ENCODE data around the gene FANCC. TPM values are rescaled to one million over a fixed set of nuclear protein-coding genes. Genes with fewer than 3 reads are reported as not detected.

The FANCC gene
- total RNA-seq, 2 experiments from 2014 or later, result 5.7 to 6.3 TPM

GRCh38 chr9:95268681-95269080 is 48.8 kb downstream of the FANCC start:
- Mint-ChIP-seq H3K4me3 (no peak overlapping the region), H3K27ac (no peak overlapping the region), H3K36me3 (ENCODE audit: low read depth) (no peaks in the 10 kb centered on the region), H3K4me1 (ENCODE audit: low read depth) (peaks cover 28% of the 10 kb centered on the region), H3K27me3 (no peaks in the 10 kb centered on the region), H3K9me3 (no peaks in the 10 kb centered on the region)
- no peaks in the 10 kb centered on the region for H3K36me3 ChIP-seq (ENCODE audit: insufficient read depth, low read length)
- TF ChIP-seq, protein P1, sequence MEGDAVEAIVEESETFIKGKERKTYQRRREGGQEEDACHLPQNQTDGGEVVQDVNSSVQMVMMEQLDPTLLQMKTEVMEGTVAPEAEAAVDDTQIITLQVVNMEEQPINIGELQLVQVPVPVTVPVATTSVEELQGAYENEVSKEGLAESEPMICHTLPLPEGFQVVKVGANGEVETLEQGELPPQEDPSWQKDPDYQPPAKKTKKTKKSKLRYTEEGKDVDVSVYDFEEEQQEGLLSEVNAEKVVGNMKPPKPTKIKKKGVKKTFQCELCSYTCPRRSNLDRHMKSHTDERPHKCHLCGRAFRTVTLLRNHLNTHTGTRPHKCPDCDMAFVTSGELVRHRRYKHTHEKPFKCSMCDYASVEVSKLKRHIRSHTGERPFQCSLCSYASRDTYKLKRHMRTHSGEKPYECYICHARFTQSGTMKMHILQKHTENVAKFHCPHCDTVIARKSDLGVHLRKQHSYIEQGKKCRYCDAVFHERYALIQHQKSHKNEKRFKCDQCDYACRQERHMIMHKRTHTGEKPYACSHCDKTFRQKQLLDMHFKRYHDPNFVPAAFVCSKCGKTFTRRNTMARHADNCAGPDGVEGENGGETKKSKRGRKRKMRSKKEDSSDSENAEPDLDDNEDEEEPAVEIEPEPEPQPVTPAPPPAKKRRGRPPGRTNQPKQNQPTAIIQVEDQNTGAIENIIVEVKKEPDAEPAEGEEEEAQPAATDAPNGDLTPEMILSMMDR (IDR thresholded peaks at IDR 0.05), result peak; percentile 17
- no peaks in the 10 kb centered on the region for H3K27me3 ChIP-seq (ENCODE audit: control insufficient read depth in 1 of 2, insufficient read depth in 2 of 2, low read length in 2 of 2)
- DNase-seq, result no peak
- H3K27ac ChIP-seq (ENCODE audit: low read depth in 1 of 2, low read length in 2 of 2), result no peak overlapping the region
- H3K9me3 ChIP-seq (ENCODE audit: control insufficient read depth in 1 of 2, insufficient read depth in 1 of 2, low read length in 2 of 2), result no peaks in the 10 kb centered on the region
- peaks cover 2% of the 10 kb centered on the region for H3K4me1 ChIP-seq (ENCODE audit: insufficient read depth, low read length)
- POLR2A ChIA-PET, result no interaction called here
- intact Hi-C loops (cut with DNase I, micrococcal nuclease), result loop anchor here in 1 of 2 experiments (10.0 kb wide), 2 partner anchors 946 to 1046 kb away; no protein-coding TSS in a partner anchor
- H3K4me3 ChIP-seq (ENCODE audit: low read length), result no peak overlapping the region
- CTCF ChIA-PET, result no interaction called here
- no peak for ATAC-seq (ENCODE audit: poor library complexity)

GRCh38 chr9:95266649-95267048 is 50.9 kb downstream of the FANCC start:
- Mint-ChIP-seq H3K4me1 (ENCODE audit: low read depth) (peaks cover 23% of the 10 kb centered on the region), H3K9me3 (no peaks in the 10 kb centered on the region), H3K27me3 (no peaks in the 10 kb centered on the region), H3K27ac (no peak overlapping the region), H3K4me3 (no peak overlapping the region), H3K36me3 (ENCODE audit: low read depth) (no peaks in the 10 kb centered on the region)
- POLR2A ChIA-PET, result interaction anchor here (1.0 kb wide), 1 partner anchor 9 kb away, joined by 4 read pairs; no protein-coding TSS in a partner anchor
- Histone ChIP-seq H3K4me3 (ENCODE audit: low read length) (no peak overlapping the region), H3K27me3 (ENCODE audit: control insufficient read depth in 1 of 2, insufficient read depth in 2 of 2, low read length in 2 of 2) (no peaks in the 10 kb centered on the region), H3K9me3 (ENCODE audit: control insufficient read depth in 1 of 2, insufficient read depth in 1 of 2, low read length in 2 of 2) (no peaks in the 10 kb centered on the region), H3K36me3 (ENCODE audit: insufficient read depth, low read length) (no peaks in the 10 kb centered on the region), H3K4me1 (ENCODE audit: insufficient read depth, low read length) (peaks cover 2% of the 10 kb centered on the region), H3K27ac (ENCODE audit: low read depth in 1 of 2, low read length in 2 of 2) (no peak overlapping the region)
- ATAC-seq (ENCODE audit: poor library complexity), result no peak
- TF ChIP-seq, protein P1 (IDR thresholded peaks at IDR 0.05), result no peak
- CTCF ChIA-PET, result no interaction called here
- intact Hi-C loops (cut with DNase I, micrococcal nuclease), result loop anchor here in 1 of 2 experiments (10.0 kb wide), 2 partner anchors 948 to 1048 kb away; no protein-coding TSS in a partner anchor
- DNase-seq, result no peak

DNA sequence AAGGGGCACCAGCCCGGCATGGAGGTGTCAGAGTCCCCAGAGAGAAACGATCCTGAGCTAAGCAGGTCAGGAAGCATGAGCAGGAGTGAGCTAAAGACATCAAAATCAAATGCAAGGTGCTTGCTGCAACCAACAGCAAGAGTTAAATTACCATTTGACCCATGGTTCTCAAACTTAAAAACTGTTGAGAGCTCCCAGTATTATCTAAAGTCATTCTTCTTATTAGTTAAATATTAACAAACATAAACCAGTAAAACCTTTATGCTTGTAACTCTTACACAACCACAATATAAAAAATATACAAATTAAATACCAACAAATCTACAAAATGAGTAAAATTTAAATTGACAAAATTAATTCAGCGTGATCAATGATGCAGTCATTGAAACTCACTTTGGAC is 51.5 kb downstream of the FANCC start:
- H3K4me1 ChIP-seq (ENCODE audit: insufficient read depth, low read length), result peaks cover 2% of the 10 kb centered on the region
- H3K27ac Mint-ChIP-seq, result no peak overlapping the region
- ATAC-seq (ENCODE audit: poor library complexity) (no peak), DNase-seq (no peak)
- ChIA-PET POLR2A (interaction anchor here (1.0 kb wide), 1 partner anchor 10 kb away, joined by 4 read pairs; no protein-coding TSS in a partner anchor), CTCF (no interaction called here)
- H3K4me3 Mint-ChIP-seq, result no peak overlapping the region
- H3K9me3 Mint-ChIP-seq, result no peaks in the 10 kb centered on the region
- no peaks in the 10 kb centered on the region for H3K27me3 ChIP-seq (ENCODE audit: control insufficient read depth in 1 of 2, insufficient read depth in 2 of 2, low read length in 2 of 2)
- peaks cover 23% of the 10 kb centered on the region for H3K4me1 Mint-ChIP-seq (ENCODE audit: low read depth)
- no peaks in the 10 kb centered on the region for H3K27me3 Mint-ChIP-seq
- no peak overlapping the region for H3K4me3 ChIP-seq (ENCODE audit: low read length)
- no peaks in the 10 kb centered on the region for H3K36me3 ChIP-seq (ENCODE audit: insufficient read depth, low read length)
- no peak overlapping the region for H3K27ac ChIP-seq (ENCODE audit: low read depth in 1 of 2, low read length in 2 of 2)
- TF ChIP-seq, protein P1 (IDR thresholded peaks at IDR 0.05), result no peak
- intact Hi-C loops (cut with DNase I, micrococcal nuclease), result loop anchor here in 1 of 2 experiments (10.0 kb wide), 2 partner anchors 949 to 1049 kb away; no protein-coding TSS in a partner anchor
- no peaks in the 10 kb centered on the region for H3K36me3 Mint-ChIP-seq (ENCODE audit: low read depth)
- H3K9me3 ChIP-seq (ENCODE audit: control insufficient read depth in 1 of 2, insufficient read depth in 1 of 2, low read length in 2 of 2), result no peaks in the 10 kb centered on the region
